ENCODE results near the gene ALS2. TPM values are rescaled to one million over a fixed set of nuclear protein-coding genes. Genes with fewer than 3 reads are reported as not detected.

The ALS2 gene
- 10 to 100 TPM; 10.1 to 10.5 TPM for total RNA-seq

DNA sequence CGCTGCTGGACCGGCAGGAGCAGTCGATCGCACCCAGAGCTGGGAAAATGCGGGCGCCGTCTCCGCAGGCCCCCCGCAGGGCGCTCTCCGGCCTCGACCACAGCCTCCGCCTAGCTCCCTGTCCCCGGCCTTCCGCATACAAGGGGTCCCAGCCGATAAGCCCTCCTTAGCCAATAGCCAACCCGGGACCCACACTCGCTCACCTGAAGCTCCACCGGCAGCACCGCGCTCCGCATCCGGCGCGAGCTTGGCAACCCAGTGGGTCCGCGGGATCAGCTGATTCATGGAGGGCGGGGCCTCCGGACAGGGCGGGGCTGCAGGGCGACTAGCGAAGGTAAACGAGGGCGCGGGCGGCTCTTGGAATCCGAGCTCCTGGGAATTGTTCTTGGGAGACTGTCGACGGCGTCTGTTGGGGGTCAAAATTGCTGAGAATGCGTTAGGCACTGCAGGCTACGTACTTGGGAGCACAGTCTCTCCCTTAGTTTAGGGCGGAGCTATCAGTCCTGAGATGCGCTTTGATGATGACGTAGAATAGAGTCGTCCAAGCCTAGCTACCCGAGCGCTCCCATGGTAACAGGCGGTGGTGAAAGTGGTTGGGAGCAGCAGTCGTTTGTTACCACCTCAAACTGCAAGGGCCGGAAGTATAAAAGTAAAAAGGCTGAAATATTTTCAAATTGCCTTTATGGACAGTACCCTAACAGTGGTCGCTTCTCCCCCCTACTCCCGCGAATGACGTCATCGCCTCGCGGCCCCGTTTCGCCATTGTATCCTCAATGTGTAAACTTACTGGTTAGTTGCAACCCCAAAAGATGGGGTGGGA is at the start of gene ALS2:
TSS of gene ALS2 (minus strand) at position 260 of the 820 bp plus-strand sequence. CDS start 12,048 bp downstream, outside the sequence.
- TF ChIP-seq, protein P1, sequence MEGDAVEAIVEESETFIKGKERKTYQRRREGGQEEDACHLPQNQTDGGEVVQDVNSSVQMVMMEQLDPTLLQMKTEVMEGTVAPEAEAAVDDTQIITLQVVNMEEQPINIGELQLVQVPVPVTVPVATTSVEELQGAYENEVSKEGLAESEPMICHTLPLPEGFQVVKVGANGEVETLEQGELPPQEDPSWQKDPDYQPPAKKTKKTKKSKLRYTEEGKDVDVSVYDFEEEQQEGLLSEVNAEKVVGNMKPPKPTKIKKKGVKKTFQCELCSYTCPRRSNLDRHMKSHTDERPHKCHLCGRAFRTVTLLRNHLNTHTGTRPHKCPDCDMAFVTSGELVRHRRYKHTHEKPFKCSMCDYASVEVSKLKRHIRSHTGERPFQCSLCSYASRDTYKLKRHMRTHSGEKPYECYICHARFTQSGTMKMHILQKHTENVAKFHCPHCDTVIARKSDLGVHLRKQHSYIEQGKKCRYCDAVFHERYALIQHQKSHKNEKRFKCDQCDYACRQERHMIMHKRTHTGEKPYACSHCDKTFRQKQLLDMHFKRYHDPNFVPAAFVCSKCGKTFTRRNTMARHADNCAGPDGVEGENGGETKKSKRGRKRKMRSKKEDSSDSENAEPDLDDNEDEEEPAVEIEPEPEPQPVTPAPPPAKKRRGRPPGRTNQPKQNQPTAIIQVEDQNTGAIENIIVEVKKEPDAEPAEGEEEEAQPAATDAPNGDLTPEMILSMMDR (IDR thresholded peaks at IDR 0.05), result no peak
- POLR2A ChIA-PET, result interaction anchor here (0.8 kb wide), 1 partner anchor 86 kb away, joined by 3 read pairs; no protein-coding TSS in a partner anchor
- H3K27me3 Mint-ChIP-seq, result peaks cover 3% of the 10 kb centered on the region
- intact Hi-C loops (cut with micrococcal nuclease), result no loop called here
- no peaks in the 10 kb centered on the region for H3K9me3 Mint-ChIP-seq
- H3K27ac Mint-ChIP-seq, result peak within 1 kb of the TSS; percentile 95
- DNase-seq, result peak; percentile 97
- peak; percentile 95 for ATAC-seq
- peak within 1 kb of the TSS; percentile 92 for H3K4me3 Mint-ChIP-seq
- H3K36me3 Mint-ChIP-seq (ENCODE audit: low read depth), result no peaks in the 10 kb centered on the region
- CTCF ChIA-PET, result interaction anchor here (1.3 to 2.1 kb wide), 4 partner anchors 79 to 549 kb away, joined by 3 to 6 read pairs (median 4); partner anchors contain the start of gene TMEM237
- H3K4me1 Mint-ChIP-seq (ENCODE audit: low read depth), result peaks cover 19% of the 10 kb centered on the region

DNA sequence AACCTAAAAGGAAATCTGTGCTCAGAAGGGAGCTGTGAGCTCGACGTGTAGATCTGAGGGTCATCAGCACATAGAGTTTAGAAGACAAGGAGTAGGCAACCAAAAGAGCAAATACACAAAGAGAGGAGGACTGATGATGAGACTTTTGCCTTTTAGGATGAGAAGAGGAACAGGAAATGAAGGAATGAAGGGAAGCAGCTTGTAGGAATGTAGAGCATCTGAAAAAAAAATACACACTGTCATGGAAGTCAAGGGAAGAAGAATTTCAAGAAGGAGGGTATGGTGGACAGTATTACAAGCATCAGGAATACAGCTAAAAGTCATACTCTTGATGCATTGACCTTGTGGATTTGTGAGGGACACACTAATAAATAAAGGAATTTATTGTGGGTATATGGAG is 47.5 kb upstream of the ALS2 start:
- no peak for ATAC-seq
- DNase-seq, result no peak
- Mint-ChIP-seq H3K4me1 (ENCODE audit: low read depth) (no peaks in the 10 kb centered on the region), H3K27me3 (peaks cover 3% of the 10 kb centered on the region), H3K9me3 (no peaks in the 10 kb centered on the region), H3K27ac (no peak overlapping the region), H3K36me3 (ENCODE audit: low read depth) (no peaks in the 10 kb centered on the region), H3K4me3 (no peak overlapping the region)
- ChIA-PET POLR2A (no interaction called here), CTCF (no interaction called here)
- TF ChIP-seq, protein P1 (IDR thresholded peaks at IDR 0.05), result no peak
- intact Hi-C loops (cut with micrococcal nuclease), result no loop called here

GRCh38 chr2:201827621-201828020 is 46.9 kb upstream of the ALS2 start:
- Mint-ChIP-seq H3K9me3 (no peaks in the 10 kb centered on the region), H3K27ac (no peak overlapping the region), H3K27me3 (peaks cover 3% of the 10 kb centered on the region), H3K36me3 (ENCODE audit: low read depth) (no peaks in the 10 kb centered on the region), H3K4me3 (no peak overlapping the region), H3K4me1 (ENCODE audit: low read depth) (no peaks in the 10 kb centered on the region)
- TF ChIP-seq, protein P1 (IDR thresholded peaks at IDR 0.05), result no peak
- ATAC-seq (no peak), DNase-seq (no peak)
- POLR2A ChIA-PET, result no interaction called here
- intact Hi-C loops (cut with micrococcal nuclease), result no loop called here
- CTCF ChIA-PET, result no interaction called here

GRCh38 chr2:201824212-201824611 is 43.5 kb upstream of the ALS2 start:
- POLR2A ChIA-PET, result no interaction called here
- Mint-ChIP-seq H3K27ac (no peak overlapping the region), H3K4me3 (no peak overlapping the region), H3K27me3 (peaks cover 2% of the 10 kb centered on the region), H3K36me3 (ENCODE audit: low read depth) (no peaks in the 10 kb centered on the region), H3K9me3 (no peaks in the 10 kb centered on the region), H3K4me1 (ENCODE audit: low read depth) (no peaks in the 10 kb centered on the region)
- ATAC-seq (no peak), DNase-seq (no peak)
- CTCF ChIA-PET, result interaction anchor here (0.7 kb wide), 1 partner anchor 43 kb away, joined by 3 read pairs; no protein-coding TSS in a partner anchor
- TF ChIP-seq, protein P1 (IDR thresholded peaks at IDR 0.05), result no peak
- intact Hi-C loops (cut with micrococcal nuclease), result no loop called here

DNA sequence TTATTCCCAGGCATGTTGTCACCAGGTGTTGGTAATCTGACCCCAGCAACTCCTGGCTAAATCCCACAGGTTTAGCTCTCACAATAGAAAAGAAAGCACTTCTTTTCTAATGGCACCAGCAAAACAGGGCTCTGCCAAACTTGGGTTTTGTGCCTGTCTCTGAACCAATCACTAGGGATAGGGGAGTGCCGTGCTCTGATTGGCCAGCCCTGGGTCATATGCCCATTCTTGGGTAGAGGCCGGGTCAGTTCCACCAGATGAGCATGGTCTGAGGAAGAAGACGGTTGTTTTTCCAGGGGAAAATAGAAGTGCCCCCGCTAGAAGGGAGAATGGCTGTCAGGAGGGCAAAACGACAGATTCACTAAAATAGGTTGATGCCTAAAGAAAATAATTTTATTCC is 40.3 kb upstream of the ALS2 start:
- no peak overlapping the region for H3K4me3 Mint-ChIP-seq
- CTCF ChIA-PET, result no interaction called here
- peaks cover 5% of the 10 kb centered on the region for H3K27me3 Mint-ChIP-seq
- ATAC-seq (no peak), DNase-seq (no peak)
- no peak overlapping the region for H3K27ac Mint-ChIP-seq
- no peaks in the 10 kb centered on the region for H3K9me3 Mint-ChIP-seq
- H3K4me1 Mint-ChIP-seq (ENCODE audit: low read depth), result no peaks in the 10 kb centered on the region
- TF ChIP-seq, protein P1 (IDR thresholded peaks at IDR 0.05), result no peak
- intact Hi-C loops (cut with micrococcal nuclease), result no loop called here
- no peaks in the 10 kb centered on the region for H3K36me3 Mint-ChIP-seq (ENCODE audit: low read depth)
- POLR2A ChIA-PET, result no interaction called here
